ENCODE measurements around the gene HOTAIR.

The HOTAIR gene

DNA sequence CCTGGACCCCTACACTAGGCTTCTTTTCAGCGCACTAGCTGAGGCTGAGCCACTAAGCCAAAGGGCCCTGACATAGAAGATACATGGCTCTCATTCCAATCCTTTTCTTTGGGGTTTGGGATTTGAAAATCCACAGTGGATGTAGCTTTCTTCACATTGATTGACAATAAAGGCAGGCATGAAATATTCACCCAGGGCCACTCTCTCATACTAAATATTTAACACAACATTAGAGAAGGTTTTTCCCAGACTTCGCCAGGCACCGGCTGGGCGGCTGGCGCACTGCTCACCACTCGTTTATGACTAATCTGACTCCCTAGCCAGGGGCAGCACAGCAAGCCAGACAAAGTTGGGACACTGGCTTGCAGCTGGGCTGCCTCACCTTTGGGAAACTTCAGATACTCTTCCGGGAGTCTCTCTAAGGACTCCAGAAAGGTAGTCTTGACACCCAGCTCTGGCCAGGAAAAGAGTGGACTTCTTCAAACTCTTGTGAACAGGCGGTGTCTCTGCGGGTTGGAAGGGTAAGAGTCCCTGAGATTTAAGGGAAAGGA lies 2.5 kb downstream of the HOTAIR start:
- DNase-seq = no peak

DNA sequence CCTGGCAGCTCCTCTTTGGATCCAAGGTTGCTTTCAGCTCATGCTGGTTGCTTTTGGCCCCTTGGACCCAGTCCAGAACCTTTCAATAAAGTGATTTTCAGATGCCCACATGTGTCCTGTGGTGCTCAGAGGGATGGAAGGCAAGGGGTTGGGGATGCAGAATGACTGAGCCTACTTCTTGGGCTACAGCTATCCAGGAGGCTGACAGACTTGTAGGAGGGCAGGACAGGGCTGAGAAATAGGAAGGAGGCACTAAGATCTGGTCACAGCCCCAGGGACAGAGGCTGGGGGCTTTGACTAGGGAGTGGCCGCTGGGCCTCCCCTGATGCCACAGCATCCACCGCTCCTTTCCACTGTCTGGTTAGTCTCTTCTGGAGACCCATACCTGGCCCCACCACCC lies 3.1 kb downstream of the HOTAIR start:
- DNase-seq = no peak

DNA sequence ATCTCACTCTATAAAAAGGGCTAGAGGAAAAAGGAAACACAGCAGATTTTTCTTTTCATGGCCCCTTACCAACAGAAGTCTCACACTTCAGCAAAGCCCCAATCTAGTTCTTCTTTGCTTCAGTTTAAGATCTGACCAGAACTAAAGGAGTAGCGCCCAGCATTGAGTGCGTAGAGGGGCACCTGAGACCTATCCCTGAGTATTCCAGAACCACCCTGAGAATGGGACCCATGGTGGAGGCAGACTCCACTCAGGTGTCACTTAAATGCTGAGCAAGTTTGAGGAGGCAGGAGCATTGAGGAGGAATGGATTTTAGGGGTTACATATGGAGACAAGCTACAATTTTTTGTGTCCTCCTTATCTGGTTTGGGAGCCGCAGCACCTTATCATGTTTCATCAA lies 3.6 kb downstream of the HOTAIR start:
- no peak for DNase-seq

DNA sequence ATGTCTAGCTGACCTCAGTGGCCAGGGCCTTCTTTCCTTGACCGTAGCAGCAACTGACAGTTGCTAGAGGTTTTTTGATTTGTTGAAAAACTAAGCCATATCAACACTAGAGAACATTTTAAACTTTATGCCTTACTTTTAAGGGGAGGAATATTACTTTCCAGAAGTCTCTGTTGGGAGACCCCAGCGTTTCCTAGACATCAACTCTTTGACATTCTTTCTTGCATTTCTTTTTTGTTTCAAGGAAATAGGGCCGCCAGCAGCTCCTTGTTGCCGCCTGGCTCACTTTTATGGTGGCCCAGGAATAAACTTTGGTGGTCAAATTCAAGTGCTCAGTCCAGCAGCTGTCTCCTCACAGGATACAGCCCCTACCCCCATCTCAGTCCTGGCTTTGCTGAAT lies 4.3 kb downstream of the HOTAIR start:
- no peak for DNase-seq

DNA sequence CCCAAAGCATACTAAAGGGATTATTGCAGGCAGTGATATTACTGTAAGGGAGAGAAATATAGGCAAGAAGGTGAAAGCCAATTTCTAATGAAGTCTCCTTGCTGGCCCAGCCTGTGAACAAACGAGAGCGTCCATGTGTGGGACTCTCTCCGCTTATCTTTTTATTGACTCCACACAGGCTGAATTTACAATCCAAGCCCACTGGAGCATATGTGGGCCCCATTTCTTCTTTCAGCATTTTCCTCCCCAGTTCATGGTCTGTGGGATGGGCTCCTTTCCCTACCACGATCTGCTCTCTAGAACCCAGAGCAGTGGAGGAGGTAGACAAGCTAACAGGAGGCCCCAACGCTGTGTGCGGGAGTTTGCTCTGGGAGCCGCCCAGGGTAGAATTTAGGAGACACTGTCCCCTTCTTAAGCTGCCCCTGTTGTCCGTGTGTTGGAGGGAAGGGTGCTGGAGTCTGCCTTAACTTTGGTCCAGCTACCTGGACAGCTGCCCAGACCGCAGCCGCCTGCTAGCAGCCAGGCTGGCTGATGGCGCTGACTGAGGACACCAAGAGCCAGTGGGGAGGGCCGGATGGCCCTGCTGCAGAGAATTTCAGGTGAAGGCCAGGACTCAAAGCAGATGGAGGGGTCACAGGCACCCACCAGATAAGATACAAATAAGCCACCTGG lies 5.0 kb downstream of the HOTAIR start:
- no peak for DNase-seq

DNA sequence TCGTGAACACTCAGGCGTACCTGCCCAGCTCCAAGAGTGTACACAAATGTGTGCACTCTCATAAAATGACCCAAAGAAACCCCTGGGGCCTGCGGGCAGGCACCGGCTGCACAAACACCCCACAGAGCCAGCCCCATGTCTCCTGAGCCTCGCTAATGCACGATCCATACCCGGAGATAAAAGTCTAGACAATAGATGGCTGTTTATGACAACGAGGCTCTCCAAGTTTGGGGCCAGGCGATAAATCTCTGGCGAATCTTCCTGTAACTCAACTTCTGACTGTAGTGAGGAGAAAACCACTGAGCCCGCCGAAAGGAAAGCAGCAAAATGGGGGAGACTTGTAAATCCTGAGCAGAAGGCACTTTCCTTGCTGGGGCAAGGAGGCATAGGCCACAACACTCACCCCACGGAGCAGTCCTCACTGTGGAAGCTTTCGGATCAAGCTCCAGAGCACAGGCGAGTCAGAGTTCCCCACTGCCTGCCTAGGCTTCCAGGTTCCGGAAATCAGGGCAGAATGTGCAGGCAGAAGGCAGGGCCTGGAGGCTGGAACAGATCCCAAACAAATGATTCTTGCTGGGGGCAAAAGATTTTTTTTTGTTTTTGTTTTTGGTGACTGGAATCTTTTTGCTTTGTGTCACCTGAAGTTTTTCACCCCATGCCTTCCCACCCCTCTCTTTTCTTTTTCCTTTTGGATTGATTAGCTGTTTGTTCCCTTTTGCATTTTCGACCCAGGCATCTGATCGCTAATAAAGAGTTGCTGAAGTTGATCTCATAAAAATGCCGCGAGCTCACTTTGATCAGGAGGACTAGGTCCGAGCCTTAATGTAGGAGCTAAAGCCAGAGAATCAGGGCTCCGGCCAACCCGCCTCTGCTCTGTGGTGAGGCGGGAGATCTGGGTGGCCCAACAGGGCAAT lies 6.3 kb downstream of the HOTAIR start:
- no peak for DNase-seq

DNA sequence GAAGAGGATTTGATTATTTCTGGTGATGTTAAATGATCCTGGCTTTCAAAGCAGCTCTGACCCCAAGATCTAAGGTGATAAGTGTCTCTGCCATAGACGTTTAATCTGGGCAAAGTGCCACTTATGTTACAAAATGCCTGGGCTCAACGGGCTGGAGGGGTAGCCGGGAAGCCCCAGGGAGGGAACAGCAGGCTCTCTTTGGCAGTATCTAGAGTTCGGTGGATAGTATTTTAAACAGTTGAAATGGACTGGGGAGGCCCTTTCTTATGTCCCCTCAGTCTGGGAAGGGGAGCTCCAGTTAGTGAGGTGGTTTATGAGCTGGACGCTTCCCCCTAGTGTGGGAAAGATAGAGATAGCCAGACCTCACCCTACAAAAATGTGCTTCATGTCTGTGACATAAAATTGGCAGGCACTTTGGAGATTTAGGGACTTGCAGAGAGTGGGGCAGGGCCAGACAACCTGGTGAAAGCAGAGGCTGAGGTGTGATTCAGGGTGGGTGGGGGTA lies 7.3 kb downstream of the HOTAIR start:
- DNase-seq = no peak

DNA sequence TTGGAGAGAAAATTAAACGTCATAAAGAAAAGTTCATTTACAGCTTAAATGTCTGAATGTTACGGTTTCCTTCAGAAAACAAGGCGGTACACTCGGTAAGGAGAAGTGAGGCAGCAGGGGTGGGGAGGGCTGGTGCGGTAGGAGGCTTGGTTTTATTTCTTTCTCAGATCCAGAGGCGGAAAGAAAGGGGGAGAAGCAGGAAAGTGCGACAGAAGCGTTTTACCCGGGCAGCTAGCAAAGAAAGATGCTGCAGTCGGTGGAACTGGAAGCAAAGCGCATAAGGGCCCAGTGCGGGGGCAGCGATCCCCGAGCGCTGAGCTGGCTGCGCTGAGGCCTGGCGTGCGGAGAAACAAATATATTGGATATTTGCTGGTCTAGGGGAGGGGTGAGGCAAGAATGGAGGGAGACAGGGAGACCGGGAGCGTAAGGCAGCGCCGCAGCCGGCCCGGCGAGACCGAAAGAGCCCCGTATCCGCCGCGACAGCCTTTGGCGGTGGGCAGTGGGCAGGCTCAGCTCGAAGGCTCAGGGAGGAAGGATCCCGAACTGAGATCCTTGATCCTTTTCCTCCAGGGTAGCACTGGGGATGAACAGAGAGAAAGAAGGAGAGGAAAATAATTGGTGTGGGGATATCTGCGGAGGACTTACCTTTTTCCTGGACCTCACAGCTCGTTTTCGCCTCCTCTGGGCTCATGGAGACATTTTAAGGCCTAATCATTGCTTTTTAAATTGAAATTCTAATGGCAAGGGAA lies 8.2 kb downstream of the HOTAIR start:
- no peak for DNase-seq

DNA sequence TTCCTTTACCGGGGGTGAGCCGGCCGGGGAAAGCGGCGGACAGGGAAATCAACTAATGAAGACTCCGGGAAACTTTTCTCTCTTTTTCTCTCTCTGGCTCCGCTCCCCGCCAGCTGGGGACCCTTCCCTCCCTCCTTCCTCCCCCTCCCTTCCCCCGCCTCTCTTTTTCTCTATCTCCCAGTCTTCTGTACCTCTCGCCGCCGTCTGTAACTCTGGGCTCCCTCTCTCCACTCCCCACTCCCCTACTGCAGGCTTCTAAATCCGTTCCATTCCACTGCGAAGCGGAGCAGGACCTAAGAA lies 8.7 kb downstream of the HOTAIR start:
- no peak for DNase-seq

DNA sequence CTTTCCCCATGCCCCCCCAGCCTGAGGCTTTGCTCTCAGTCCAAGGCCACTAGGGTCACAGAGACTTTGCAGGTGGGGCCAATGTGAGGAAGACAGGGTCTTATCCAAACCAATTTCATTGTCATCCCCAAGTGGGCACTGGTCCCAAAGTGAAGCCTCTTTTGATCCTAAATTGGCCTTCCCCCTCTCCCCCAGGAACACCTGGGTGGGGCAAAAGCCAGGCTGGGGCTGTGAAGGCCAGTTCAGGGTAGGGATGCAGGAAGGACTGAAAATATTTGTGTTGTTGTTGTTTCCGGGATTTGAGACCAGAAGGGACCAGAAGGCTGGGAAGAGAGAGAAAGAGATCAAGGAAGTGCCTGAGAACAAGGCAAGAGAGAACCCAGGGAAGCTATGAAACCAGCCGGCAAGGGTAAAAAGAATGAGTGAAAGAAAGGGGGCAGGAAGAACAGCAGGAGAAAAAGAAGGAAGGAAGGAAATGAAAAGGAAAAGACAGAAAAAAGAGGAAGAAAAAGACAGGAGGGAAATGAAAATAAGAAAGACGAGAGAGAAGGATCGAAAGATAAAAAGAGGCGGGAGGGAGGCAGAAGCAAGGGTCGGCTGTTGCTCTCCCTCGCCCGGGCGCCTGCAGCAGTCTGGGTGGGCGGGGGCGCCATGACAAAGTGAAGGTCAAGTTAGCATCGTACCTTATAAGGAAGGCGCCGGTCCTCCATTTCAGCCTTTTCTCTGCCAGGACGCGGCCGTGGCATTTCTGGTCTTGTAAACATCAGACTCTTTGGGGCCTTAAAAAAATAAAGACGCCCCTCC lies 9.3 kb downstream of the HOTAIR start:
- DNase-seq = no peak

DNA sequence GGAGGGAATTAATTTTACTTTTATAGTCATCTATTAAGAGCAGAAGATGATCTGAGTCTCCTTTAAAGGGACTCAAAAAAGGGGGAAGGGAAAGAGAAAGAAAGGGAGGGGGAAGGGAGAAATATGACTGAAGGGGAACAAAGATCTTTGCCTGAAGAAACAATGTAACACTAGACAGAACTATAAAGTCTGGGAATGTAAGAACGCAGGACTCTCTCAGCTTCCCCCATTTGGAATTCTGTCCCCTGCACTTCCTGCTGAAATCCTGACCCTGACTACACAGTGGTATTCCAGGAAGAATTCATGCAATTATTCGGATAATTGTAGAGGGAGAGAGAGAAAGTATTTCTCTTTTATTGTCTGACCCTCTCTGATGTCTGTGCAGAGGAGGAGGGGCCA lies 10.4 kb downstream of the HOTAIR start:
- no peak for DNase-seq

DNA sequence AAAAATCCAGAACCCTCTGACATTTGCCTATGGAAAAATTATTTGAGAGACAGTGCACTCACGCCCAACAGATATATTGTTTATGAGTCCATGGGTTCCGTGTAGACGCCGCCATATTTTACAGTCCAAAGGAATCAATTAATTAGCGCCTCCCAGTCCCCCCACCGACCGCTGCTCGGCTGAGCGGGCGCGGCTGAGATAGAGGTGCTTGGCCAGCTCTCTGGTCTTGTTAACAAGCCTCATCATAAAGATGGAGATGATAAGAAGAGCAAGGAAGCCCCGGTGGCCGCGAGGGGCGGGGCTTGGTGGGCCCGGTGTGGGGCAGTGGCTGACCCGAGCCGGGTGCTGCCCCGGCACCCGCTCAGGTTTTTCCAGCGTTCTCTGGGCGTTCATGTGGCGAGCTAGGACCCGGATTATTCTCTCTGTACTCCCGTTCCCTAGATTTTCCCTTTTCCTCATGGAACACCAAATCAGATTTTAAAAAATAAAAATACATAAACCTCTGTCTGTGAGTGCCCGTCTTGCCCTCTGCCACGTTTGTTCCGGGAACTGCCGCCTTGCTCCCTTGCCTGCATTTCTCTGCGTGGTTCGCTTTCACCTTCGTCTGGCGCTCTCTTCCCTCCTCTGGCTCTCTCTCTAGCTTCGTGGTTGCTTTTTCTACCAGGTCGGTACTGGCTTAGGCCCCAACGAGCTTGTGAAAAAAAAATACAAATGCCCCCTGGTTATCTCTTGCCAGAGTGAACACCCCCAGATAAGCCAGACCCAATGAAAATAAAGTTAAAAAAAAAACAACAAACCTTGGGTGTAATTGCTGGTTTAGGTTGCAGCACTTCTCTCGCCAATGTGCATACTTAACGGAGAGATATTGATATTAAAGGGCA lies 11.1 kb downstream of the HOTAIR start:
- no peak for DNase-seq

DNA sequence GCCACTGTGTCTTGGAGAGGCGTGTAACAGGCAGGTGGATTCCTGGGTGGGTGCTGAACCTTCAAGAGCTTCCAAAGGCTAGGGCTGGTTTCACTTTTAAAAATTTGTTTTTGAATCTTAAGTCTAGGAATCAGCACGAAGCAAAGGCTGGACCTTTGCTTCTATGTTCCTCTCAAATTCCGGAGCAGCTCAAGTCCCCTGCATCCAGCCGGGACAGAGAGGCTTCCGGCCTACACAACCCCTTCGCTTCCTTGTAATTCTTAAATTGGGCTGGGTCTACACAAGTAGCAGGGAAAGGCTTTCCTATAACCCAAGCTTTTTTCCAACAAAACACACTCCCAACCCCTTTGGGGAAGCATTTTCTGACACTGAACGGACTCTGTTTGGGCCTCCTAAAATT lies 11.7 kb downstream of the HOTAIR start:
- no peak for DNase-seq

DNA sequence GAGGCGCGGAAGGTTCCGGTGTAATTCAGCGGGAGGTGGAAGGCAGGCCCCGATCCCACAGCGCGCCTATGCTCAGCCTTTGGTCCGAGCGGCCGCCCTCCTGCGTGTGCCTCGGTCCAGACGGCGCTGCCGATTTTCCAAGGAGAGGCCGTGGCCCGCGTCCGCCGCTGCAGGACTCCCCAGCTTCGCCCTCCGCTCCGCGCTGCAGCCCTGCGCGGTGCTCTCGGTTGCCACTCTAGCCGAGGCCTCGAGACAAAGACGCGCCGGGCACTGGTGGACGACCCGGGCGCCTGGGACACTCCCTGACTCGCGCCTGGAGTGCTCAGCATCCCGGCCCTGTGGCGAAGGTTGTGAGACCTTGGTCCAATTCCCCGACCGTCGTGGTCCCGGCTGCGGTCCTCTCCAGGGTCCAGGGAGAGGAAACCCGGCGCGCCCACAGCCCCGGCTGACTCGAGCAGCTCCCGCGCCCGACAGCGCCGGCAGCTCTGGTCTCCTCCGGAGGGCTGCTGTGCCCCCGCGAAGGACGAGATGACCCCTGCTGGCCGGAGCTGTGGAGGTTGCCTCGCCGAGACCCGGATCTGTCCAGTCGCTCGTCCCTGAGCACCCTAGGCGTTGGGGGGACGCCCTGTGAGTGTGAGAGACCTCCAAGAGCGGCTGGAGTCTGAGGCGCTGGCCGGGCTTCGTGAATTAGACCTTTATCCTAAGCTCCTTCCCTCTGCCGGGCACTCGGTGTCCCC lies 13.6 kb downstream of the HOTAIR start:
- DNase-seq = no peak

DNA sequence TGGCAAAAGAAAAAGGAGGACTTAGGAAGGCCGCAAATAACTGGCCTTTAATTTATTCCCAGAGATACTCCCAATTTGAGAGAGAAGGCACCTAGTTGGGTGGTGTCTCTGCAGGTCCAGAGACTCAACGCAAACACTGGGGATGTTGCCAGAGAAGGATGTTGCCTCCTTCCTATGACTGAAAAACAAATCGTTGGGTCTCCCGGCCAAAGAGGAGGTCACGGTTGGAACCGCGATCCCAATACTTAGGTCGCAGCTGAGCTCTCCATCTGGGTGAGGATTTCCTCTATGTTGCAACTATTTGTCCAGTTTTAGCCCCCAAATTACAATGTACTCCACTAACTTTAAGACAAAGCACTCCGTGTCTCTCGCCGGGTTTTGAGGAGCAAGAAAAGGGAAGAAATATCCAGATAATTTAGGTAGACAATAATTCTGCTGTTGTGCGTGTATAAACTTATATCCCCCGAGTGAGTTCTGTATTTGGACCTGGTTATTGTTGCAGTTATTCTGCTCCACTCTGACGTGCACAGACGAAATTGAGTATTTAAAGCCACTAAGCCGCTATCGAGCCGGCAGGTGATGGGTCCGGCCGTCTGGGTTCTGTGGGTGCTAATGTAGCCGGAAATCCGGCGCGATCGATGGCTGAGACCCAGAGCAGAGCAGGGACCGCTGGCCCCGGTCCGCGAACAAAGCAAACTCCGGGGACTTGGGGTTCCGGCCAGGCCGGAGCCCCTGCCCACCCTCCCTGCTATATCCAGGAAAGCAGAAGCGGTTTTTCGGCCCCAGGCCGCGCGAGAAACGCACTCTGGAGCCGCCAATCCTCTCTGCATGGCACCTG lies 14.3 kb downstream of the HOTAIR start:
- no peak for DNase-seq

DNA sequence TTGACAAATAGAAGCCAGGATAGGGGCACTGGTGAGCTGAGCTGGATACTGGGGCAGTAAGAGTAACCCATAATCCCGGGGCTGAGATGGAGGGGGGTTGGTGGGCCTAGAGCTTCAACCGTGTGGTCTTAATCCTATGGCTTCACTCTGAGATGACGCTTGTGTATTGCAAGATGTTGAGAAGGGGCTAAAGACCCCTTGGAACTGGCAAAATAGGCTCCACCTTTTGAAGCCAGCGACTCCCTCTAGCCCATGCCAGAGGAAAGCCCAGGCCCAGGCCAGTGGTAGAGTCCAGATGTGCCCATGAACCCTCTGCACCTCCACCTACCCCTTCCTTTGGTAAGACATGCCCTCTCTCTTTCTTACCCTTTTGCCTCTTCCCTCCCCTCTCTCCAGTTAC lies 15.4 kb downstream of the HOTAIR start:
- no peak for DNase-seq

DNA sequence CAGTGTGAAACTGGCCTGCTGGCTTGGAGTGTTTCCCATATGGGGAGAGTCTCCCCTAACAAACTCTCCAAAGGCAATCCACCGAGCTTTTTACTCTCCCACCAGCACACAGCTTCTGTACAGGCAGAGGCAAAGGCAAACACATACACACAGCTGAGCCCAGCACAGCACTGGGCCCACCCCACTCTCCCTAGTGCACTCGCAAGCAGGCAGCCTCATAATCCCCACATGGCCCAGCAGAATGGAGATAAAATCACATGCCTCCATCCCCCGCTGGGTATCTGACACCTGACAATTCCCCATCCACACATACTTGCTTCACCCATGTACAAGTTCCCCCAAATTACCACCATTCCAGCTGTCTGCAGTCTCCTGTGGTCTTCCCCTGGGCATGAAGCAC lies 16.6 kb downstream of the HOTAIR start:
- no peak for DNase-seq

DNA sequence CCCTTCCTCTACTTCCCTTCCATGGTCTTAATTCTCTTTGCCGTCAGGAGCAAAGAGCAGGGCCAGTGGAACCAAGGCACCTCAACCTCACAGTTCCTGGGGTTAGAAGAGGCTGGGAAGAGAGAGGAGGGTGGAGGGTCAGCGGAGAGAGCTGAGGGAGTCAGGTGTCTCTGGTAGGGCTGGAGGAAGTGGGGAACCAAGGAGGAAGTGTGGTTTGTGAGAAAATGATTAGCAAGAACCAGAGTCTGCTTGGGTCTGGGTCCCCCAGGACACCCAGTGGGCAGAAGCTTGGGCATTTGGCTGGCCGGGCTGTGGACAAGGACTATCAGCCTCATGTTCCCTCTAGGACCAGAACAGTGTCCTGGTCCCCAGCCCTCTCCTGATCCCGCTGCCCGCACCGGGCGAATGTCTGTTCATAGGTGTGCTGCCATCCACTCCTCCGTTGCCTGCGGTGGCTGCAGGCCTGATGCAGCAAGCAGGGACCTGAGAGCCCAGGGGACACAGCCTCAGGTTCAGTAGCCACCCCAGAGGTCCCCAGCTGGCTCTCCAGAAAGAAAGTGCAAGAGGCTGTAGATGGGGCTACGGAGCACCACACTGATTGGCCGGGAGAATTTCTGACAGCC lies 17.7 kb downstream of the HOTAIR start:
- no peak for DNase-seq

DNA sequence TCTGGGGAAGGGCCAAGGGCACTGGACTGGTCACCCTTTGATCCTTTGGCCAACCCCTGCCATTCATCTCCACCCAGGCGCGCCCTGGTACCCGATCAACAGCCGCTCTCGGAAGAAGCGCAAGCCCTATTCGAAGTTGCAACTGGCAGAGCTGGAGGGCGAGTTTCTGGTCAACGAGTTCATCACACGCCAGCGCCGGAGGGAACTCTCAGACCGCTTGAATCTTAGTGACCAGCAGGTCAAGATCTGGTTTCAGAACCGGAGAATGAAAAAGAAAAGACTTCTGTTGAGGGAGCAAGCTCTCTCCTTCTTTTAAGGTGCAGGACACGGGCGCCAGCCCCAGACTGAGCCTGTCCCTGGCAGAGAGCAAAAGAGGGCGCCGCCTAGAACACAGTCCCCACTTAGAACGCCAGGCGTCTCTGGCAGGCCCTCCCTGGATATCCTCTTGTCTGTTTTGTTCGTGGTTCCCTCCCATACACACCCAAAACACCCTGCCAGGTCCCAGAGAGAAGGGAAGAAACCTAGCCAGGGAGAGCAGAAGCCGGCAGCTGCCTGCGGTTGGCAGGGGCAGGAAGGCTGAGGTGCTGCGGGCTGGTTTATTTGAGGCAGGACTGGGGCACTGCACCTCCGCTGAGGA lies 18.4 kb downstream of the HOTAIR start:
- peak; percentile 21 for DNase-seq
